DMS153 treated with DMSO at 0.1 percent for 48 hours (cell line): ENCODE data around the gene GDPD4.

Experiments used
- DNase-seq: peaks from one replicate; lab custom pipeline; 2025; ENCODE audit not compliant: unreplicated experiment; lab: John Stamatoyannopoulos, UW

The GDPD4 gene

DNA sequence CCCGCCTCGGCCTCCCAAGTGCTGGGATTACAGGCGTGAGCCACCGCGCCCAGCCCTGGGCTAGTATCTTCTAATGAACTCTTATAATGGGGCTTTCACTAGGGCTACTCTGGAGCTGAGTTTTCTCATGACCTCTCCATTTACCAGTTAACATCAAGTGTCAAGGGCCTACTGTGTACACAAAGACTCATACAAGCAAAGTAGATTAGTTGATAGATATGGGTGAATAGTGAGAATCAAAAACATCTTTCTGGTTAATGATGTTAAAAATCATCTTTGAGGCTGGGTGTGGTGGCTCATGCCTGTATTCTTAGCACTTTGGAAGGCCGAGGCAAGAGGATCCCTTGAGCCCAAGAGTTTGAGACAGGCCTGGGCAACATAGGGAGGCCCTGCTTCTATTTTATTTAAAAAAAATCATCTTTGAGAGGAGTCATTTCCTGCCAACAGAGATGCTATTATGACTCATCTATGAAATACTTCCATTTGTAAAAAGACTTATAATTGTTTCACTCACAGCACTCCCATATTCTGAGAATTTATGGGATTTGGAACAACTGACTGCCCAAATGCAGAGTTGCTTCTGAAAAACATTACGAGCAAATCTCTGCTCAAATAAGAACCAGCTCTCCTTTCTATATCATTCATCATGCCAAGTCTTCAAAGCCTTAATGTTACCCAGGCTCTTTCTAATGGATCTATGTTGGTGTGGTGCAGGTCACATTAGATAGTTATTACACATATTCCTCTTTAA lies 57.0 kb downstream of the GDPD4 start:
- DNase-seq, result no peak

DNA sequence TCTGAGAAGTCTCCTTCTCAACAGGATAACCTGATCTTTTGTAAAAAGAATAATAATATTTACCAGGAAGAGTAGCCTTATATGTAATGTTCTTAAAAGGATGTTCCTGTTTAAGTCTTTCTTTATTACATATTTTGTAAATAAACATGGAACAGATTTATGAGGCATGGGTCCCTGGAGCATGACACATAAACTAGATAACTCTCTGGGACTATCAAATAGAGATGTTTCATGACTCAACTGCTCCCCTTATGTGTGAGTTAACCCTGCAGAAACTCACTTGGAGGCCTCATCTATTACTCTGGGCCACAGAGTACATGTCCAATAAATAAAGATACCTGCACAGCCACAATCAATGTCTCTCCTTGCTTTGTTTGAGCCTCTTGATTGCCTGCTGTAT lies 64.6 kb downstream of the GDPD4 start:
- DNase-seq, result no peak

GRCh38 chr11:77233011-77233410 lies 68.5 kb downstream of the GDPD4 start:
- DNase-seq, result no peak

DNA sequence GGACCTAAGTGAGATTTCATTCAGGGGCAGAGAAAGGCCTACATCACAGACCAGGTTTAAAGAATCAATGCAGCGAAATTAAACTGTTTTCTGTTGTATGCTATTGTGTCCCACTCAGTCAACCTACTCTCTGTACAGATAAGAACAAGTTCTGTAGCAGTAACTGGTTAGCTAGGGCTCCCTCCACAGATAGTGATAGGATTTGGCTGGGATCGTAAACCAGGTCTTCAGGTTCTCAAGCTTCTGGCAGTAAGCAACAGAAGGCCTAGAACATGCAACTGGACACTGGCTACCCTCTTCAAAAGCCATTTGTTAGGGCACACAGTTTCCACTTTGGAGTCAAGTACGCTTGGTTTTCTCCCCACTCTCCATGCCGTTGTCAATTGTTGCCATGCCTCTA lies 69.2 kb downstream of the GDPD4 start:
- no peak for DNase-seq

- DNase-seq, result no peak
These were observed 69.7 kb downstream of the GDPD4 start for GRCh38 chr11:77231800-77232199.

- DNase-seq, result no peak
These were observed 70.4 kb downstream of the GDPD4 start for GRCh38 chr11:77230878-77231605.

GRCh38 chr11:77223797-77224196 lies 77.7 kb downstream of the GDPD4 start:
- no peak for DNase-seq

DNA sequence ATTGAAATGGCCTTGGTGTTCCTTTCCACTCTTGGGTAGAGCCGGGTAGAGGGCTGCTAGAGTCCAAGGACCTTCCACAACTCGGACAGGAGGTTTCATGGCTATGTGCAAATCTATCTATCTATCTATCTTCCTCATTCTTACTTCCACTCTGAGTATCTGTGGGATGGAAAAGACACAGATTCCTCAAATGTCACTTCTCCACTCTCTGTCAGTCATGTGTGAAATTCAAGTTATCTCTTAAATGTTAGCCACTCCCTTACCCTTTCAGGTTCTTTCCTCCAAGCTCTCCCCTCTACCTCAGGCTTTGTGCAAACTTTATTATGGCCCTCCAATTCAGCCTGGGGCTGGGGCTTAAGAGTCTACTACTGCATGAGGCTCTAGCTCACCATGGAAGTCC lies 84.3 kb downstream of the GDPD4 start:
- no peak for DNase-seq

- DNase-seq, result no peak
These were observed 86.4 kb downstream of the GDPD4 start for GRCh38 chr11:77215106-77215505.

GRCh38 chr11:77214557-77214956 lies 86.9 kb downstream of the GDPD4 start:
- no peak for DNase-seq

DNA sequence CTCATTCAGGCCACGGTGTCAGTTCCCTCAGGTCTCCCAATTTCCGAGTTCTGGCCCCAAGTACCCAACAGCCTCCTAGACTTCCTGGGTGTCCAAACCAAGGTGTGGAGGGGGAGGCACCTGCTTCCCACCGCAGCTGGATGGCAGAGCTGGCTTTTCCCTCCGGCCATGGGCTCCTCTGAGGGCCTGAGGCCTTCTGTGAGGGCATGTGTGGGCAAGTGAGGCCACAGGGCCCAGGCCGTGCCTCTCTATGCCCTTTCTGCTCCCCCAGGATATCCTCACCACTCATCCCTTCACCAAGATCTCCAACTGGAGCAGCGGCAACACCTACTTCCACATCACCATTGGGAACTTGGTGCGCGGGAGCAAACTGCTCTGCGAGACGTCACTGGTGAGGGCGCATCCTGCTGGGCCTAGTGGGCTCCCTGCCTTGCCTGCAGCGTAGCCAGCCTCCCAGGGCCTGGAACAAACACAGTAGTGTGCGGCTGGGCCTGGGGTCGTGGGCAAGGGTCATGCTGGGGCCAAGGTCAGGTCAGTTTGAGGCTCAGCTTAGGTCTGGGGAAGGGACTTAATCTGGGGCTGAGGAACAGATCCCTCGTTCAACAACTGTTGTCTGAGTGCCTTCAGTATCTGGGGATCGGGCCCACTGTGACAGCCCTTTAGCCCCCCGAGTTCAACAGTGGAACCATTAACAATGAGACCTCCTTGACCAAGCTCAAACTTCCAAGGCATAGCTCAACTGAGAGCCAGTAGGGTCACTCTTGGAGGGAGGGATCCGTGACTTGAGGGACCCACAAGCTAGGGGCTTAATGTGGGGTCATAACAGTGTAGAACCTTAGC lies 87.7 kb downstream of the GDPD4 start:
- no peak for DNase-seq

- DNase-seq, result no peak
These were observed 88.4 kb downstream of the GDPD4 start for GRCh38 chr11:77213029-77213579.

- no peak for DNase-seq
These were observed 89.0 kb downstream of the GDPD4 start for GRCh38 chr11:77212314-77213007.

- DNase-seq, result no peak
These were observed 89.8 kb downstream of the GDPD4 start for GRCh38 chr11:77211594-77212251.

DNA sequence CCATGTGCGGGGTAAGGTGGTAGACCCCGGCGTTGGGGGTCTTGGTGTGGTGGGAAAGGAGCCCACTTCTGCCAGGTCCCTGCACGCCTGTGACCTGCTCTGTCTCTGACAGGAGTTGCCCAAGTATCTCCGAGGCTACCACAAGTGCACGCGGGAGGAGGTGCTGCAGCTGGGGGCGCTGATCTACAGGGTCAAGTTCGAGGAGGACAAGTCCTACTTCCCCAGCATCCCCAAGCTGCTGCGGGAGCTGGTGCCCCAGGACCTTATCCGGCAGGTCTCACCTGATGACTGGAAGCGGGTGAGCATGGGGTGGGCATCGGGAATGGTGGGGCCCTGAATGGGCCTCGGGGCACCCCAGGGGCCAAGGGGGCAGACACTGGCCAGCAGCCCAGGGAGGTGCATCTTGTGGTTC lies 90.4 kb downstream of the GDPD4 start:
- DNase-seq, result no peak

- DNase-seq, result no peak
These were observed 91.8 kb downstream of the GDPD4 start for GRCh38 chr11:77209663-77210062.

DNA sequence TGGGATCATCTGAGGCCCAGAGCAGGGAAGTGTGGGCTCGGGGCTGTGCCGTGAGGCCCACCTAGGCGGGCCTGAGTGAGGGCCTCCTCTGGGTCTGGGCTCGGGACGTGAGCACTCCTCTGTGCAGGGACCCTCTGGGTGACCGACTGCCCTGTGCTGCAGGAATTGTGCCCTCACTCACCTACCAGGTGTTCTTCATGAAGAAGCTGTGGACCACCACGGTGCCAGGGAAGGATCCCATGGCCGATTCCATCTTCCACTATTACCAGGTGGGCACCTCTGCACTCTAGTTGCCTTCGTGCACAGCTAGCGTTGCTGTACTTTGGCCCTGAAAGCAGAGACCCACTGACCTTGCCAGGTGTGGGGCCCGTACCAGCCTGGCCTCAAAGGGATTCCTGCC lies 93.0 kb downstream of the GDPD4 start:
- no peak for DNase-seq

DNA sequence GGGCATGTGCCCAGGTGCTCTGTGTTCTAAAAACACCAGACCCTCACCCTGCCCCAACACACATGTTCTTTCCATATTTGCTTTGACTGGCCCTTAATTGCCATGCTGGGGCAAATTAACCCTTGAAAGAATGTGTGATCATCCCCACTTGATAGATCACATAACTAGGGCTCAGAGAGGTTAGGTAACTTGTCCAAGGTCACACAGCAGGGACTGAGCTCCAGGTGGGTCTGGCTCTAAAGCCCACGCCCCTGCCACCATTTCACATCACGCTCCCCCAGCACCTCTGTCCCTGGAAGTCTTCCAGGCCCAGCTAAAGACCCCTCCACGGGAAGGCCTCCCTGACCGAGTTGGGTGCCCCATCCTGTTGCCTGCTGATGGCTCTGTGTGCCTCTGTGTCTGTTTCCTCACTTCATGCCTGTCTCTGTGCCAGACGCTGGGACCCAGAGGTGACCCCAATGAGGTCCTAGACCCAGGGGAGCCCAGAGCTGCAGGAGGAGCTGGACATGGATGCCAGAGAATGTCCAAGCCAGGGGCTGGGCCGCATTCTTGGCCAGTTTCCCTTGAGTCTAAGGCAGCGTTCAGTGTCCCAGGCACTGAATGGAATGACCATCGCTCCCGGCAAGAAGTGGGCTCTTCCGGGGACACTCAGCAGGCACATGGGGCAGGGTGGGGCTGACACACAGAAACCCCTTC lies 93.7 kb downstream of the GDPD4 start:
- no peak for DNase-seq

- no peak for DNase-seq
These were observed 94.4 kb downstream of the GDPD4 start for GRCh38 chr11:77207019-77207485.
